GM23338 (cell line): ENCODE measurements around the gene SYNGR3. TPM values are rescaled to one million over a fixed set of nuclear protein-coding genes. Genes with fewer than 3 reads are reported as not detected.

Experiments used
- ATAC-seq: fragments of 200-7000 bp; cut with Tn5 transposase; 3 replicates; pipeline ENCODE4 v1.9.1; 2020
- DNase-seq: peaks from one replicate; pipeline ENCODE4 v3.0.0-alpha.2; 2015; ENCODE audit warnings: low spot score
- H2AFZ ChIP-seq: fragments of 200-600 bp; sonication (generic); 2 replicates; pipeline ENCODE4 v1.8.0; 2016; ENCODE audit warnings: antibody characterized with exemption, mild to moderate bottlenecking, moderate library complexity
- H3F3A ChIP-seq: fragments of 200-600 bp; sonication (generic); replicated peaks from 2 replicates; pipeline ENCODE4 v1.8.0; 2017; ENCODE audit warnings: antibody characterized with exemption, mixed run types, low read depth
- H3K27ac ChIP-seq: fragments of 200-600 bp; sonication (generic); 2 replicates; pipeline ENCODE4 v1.6.1; 2016; ENCODE audit warnings: low read depth
- H3K27me3 ChIP-seq: fragments of 200-600 bp; sonication (generic); 2 replicates; pipeline ENCODE4 v1.8.0; 2016; ENCODE audit warnings: mild to moderate bottlenecking, mixed run types, moderate library complexity; ENCODE audit not compliant: insufficient read depth
- H3K36me3 ChIP-seq: fragments of 200-600 bp; sonication (generic); 2 replicates; pipeline ENCODE4 v1.8.0; 2016; ENCODE audit warnings: mild to moderate bottlenecking; ENCODE audit not compliant: insufficient read depth
- H3K4me1 ChIP-seq: fragments of 200-600 bp; sonication (generic); 2 replicates; pipeline ENCODE4 v1.8.0; 2016; ENCODE audit warnings: mild to moderate bottlenecking, moderate library complexity; ENCODE audit not compliant: insufficient read depth
- H3K4me2 ChIP-seq: fragments of 200-600 bp; sonication (generic); 2 replicates; pipeline ENCODE4 v1.7.1; 2017; ENCODE audit warnings: mixed run types
- H3K4me3 ChIP-seq: fragments of 200-600 bp; sonication (generic); 2 replicates; pipeline ENCODE4 v1.6.1; 2016; ENCODE audit warnings: mixed run types
- H3K79me2 ChIP-seq: fragments of 200-600 bp; sonication (generic); replicated peaks from 2 replicates; pipeline ENCODE4 v1.8.0; 2017; ENCODE audit warnings: mild to moderate bottlenecking; ENCODE audit not compliant: insufficient read depth
- H3K9me2 ChIP-seq: fragments of 200-600 bp; sonication (generic); 2 replicates; pipeline ENCODE4 v1.8.0; 2017; ENCODE audit not compliant: insufficient read depth
- H4K20me1 ChIP-seq: fragments of 200-600 bp; sonication (generic); replicated peaks from 2 replicates; pipeline ENCODE4 v1.8.0; 2017; ENCODE audit warnings: mild to moderate bottlenecking; ENCODE audit not compliant: insufficient read depth
- H3K27ac Mint-ChIP-seq: 2 replicates; pipeline ENCODE4 v1.8.0; 2020; ENCODE audit warnings: inconsistent platforms, mild to moderate bottlenecking, moderate library complexity, mixed read lengths
- H3K27me3 Mint-ChIP-seq: 3 replicates; pipeline ENCODE4 v1.8.0; 2022; ENCODE audit warnings: low read depth, mild to moderate bottlenecking, moderate library complexity, mixed read lengths, inconsistent platforms; ENCODE audit not compliant: insufficient read depth, poor library complexity
- H3K36me3 Mint-ChIP-seq: 3 replicates; pipeline ENCODE4 v1.8.0; 2021; ENCODE audit warnings: low read depth, mild to moderate bottlenecking, inconsistent platforms, moderate library complexity, mixed read lengths
- H3K4me1 Mint-ChIP-seq: 3 replicates; pipeline ENCODE4 v1.8.0; 2020; ENCODE audit warnings: mild to moderate bottlenecking, inconsistent platforms, mixed read lengths
- H3K4me3 Mint-ChIP-seq: 3 replicates; pipeline ENCODE4 v1.8.0; 2021; ENCODE audit warnings: moderate library complexity, mild to moderate bottlenecking, inconsistent platforms, mixed read lengths
- H3K9me3 Mint-ChIP-seq: 3 replicates; pipeline ENCODE4 v1.8.0; 2020; ENCODE audit warnings: moderate library complexity, mild to moderate bottlenecking, inconsistent platforms, mixed read lengths
- CREB1 ChIP-seq: fragments of 250-450 bp; sonication (Bioruptor Pico); IDR thresholded peaks from 2 replicates; pipeline ENCODE4 v1.5.0; 2020; ENCODE audit warnings: low read depth, mild to moderate bottlenecking, moderate library complexity
- CTCF ChIP-seq, 2 experiments: fragments of 200-600 bp in 1 of 2; sonication (generic) in 1 of 2; conservative IDR thresholded peaks; 2 replicates each; pipeline versions ENCODE4 v1.5.1 to v1.6.1; 2016 to 2017; ENCODE audit warnings: antibody characterized with exemption in 2 of 2, low read depth in 2 of 2, mild to moderate bottlenecking in 2 of 2, moderate library complexity in 1 of 2
- ETS1 ChIP-seq: IDR thresholded peaks from 2 replicates; pipeline ENCODE4 v1.6.1; 2016; ENCODE audit warnings: antibody characterized with exemption
- EZH2 ChIP-seq: fragments of 200-600 bp; sonication (generic); IDR thresholded peaks from one replicate; pipeline ENCODE4 v1.8.0; 2017; ENCODE audit warnings: antibody characterized with exemption, mild to moderate bottlenecking, low read depth; ENCODE audit not compliant: unreplicated experiment
- NANOG ChIP-seq: IDR thresholded peaks from 2 replicates; pipeline ENCODE4 v1.6.1; 2016; ENCODE audit warnings: antibody characterized with exemption, borderline replicate concordance
- POLR2AphosphoS5 ChIP-seq: IDR thresholded peaks from 2 replicates; pipeline ENCODE4 v1.6.1; 2016; ENCODE audit warnings: antibody characterized with exemption, low read depth
- REST ChIP-seq: IDR thresholded peaks from one replicate; pipeline ENCODE4 v1.6.1; 2018; ENCODE audit warnings: antibody characterized with exemption; ENCODE audit not compliant: unreplicated experiment
- ZNF331 ChIP-seq: fragments of 250-450 bp; sonication (Bioruptor Pico); IDR thresholded peaks from 2 replicates; pipeline ENCODE4 v1.5.0; 2020; ENCODE audit warnings: low read depth, mild to moderate bottlenecking, moderate library complexity
- ZNF462 ChIP-seq: fragments of 250-450 bp; sonication (Bioruptor Pico); IDR thresholded peaks from 2 replicates; pipeline ENCODE4 v1.5.0; 2020; ENCODE audit warnings: mild to moderate bottlenecking, moderate library complexity
- polyA plus RNA-seq: library from polyadenylated mRNA; unstranded; fragments of >200 nt; fragmentation: Nextera tagmentation; extraction: Ambion mirVana; gene quantifications from 2 replicates; pipeline ENCODE4 v1.2.1, GENCODE V29; 2016
- total RNA-seq: library from RNA; depleted of rRNA; stranded (reverse); fragments of >200 nt; shearing (Covaris generic); gene quantifications from 2 replicates; pipeline ENCODE4 v1.2.3, GENCODE V29; 2014

Gene SYNGR3
- total and polyA plus RNA-seq, 2 experiments from 2014 or later, result 45.4 to 77.7 TPM

- Histone ChIP-seq H3K79me2 (no peaks in the 10 kb centered on the region), H3K9me2 (no peaks in the 10 kb centered on the region), H3K27me3 (peaks cover 74% of the 10 kb centered on the region), H2AFZ (peak overlapping the region; percentile 97), H3K4me1 (no peaks in the 10 kb centered on the region; the same call in 1 of the 2 replicates), H3K4me2 (peak overlapping the region; percentile 89), H3K27ac (no peak overlapping the region), H3F3A (peaks cover 8% of the 10 kb centered on the region), H3K4me3 (peak overlapping the region; percentile 68), H4K20me1 (no peaks in the 10 kb centered on the region), H3K36me3 (no peaks in the 10 kb centered on the region)
- H3K27ac Mint-ChIP-seq, result no peak overlapping the region
- peaks cover 49% of the 10 kb centered on the region for H3K27me3 Mint-ChIP-seq
- no peak for TF ChIP-seq ZNF331 (CRISPR knock-in tag)
- TF ChIP-seq REST, result no peak
- peak; percentile 59 for TF ChIP-seq CREB1 (CRISPR knock-in tag)
- TF ChIP-seq POLR2AphosphoS5, result peak; percentile 63
- TF ChIP-seq ETS1, result 0 out of 2 replicates have a peak, but pooled peaks have one; percentile 8
- no peak for TF ChIP-seq NANOG
- peak; percentile 81 to 98 for TF ChIP-seq CTCF (conservative IDR thresholded peaks at IDR 0.05; ENCODE audit: low read depth in 2 of 2)
- TF ChIP-seq EZH2, result no peak
- no peak for TF ChIP-seq ZNF462 (CRISPR knock-in tag)
- no peaks in the 10 kb centered on the region for H3K9me3 Mint-ChIP-seq
- peaks cover 14% of the 10 kb centered on the region for H3K4me1 Mint-ChIP-seq
- peaks cover 3% of the 10 kb centered on the region; the same call in 1 of the 3 replicates for H3K36me3 Mint-ChIP-seq
- DNase-seq (peak; percentile 89), ATAC-seq (peak; percentile 51)
- peak overlapping the region; percentile 73 for H3K4me3 Mint-ChIP-seq
Observed at GRCh38 chr16:2023092-2024031, 33.6 kb downstream of the SYNGR3 start.
